ENCODE measurements around the gene YWHAB.
"Not testable (repeated sequence)": the region's sequence is repeated elsewhere in the genome, so short reads cannot be mapped to it uniquely, and the experiment has no call there.

Gene YWHAB

GRCh38 chr20:44856856-44857448, 28.6 kb upstream of the YWHAB start:
- DNase-seq (ENCODE audit: insufficient read length, low spot score) = no peak
- no peak for FAIRE-seq
- no peak for TF ChIP-seq POLR2A (IDR thresholded peaks at IDR 0.05; ENCODE audit: low read depth, low read length)

- no peak for DNase-seq (ENCODE audit: insufficient read length, low spot score)
- no peak for TF ChIP-seq POLR2A (IDR thresholded peaks at IDR 0.05; ENCODE audit: low read depth, low read length)
- FAIRE-seq = no peak
Measured at GRCh38 chr20:44858606-44859360, 26.7 kb upstream of the YWHAB start.

DNA sequence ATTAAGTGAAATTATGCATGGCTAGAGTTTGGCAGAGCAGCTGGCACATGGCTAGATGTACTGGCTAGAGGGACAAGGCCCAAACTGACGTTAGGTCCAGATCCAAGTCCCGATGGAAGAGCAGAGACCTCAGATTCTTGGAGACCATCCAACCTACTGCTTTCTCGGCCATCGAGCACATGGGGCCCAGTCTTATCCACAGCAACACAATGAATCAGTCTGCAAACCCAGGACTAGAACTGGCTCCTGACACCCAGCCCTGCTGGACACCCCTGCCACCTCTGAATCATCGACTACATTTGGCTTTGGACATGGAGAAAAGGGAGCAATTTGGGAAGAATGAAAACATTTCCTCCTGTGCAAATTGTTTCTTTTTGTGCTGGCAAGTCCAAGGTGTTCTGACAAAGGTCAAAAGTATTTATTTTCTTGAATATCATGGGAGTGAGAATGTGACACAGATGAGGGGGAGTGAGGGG, 23.9 kb upstream of the YWHAB start:
- FAIRE-seq (peak; percentile 58), DNase-seq (ENCODE audit: insufficient read length, low spot score) (peak; percentile 81)
- no peak for TF ChIP-seq POLR2A (IDR thresholded peaks at IDR 0.05; ENCODE audit: low read depth, low read length)

DNA sequence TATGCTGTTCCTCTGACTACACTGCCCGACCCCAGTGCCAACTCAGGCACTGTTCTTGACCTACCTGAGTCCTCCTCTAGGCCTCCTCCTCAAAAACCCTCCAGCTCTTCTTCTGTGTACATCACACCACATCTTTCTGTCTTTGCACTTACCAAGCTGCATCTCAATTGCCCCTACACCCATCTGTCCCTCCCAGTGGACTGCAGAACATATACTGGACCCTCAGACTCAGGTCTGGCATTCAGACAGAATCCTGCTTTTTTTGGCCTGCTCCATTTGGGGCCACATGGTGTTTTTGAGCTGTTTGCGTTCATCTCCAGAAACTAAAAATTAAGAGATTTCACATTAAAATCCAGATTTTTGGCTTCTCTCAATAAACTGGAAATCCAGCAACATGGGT, 23.2 kb upstream of the YWHAB start:
- FAIRE-seq = no peak
- no peak for TF ChIP-seq POLR2A (IDR thresholded peaks at IDR 0.05; ENCODE audit: low read depth, low read length)
- no peak for DNase-seq (ENCODE audit: insufficient read length, low spot score)

DNA sequence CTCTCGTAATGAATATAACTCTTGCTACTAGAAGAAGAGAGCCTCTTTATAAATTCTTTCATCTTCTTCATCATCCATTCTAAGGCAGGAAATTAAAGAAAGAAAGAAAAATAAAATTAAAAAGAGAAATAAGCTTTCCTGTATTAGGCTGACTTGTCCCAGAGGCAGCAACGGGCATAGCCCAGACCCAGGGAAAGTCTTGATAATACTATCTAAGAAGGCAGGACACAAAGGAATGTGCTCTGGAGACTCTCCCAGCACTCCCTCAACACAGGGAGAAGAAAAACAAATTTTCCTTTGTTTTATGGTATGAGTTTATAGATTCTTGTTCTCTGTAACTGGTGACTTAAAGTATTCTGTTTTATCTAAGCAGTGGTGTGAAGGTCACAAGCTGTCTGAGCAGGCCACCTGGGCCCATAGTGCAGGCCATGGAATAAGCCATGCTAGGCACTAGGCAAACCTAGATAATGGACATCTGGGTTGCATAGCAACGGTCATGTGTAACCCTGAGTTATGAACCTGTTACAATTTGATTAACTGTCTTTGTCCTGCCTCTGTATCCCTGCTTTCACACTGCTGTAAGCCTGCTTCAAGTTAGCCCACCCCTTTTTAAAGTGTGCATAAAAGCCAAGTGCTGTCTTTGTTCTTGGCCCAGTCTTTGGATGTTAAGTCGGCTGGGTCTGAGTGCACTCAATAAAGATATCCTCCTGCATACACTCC, 22.0 kb upstream of the YWHAB start:
- not testable (repeated sequence) for DNase-seq (ENCODE audit: insufficient read length, low spot score); FAIRE-seq

DNA sequence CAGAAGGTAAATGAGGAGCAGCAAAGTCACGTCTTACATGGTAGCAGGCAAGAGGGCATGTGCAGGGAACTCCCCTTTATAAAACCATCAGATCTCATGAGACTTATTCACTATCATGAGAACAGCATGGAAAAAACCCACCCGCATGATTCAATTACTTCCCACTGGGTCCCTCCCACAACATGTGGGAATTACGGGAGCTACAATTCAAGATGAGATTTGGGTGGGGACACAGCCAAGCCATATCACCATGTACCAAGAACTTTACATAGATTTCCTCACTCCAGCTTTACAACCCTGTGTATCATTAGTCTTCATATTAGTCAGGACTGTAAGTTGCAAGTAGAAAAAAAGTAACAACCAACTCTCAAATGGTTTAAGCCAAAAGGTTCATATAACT, 21.0 kb upstream of the YWHAB start:
- FAIRE-seq; DNase-seq (ENCODE audit: insufficient read length, low spot score): not testable (repeated sequence)

DNA sequence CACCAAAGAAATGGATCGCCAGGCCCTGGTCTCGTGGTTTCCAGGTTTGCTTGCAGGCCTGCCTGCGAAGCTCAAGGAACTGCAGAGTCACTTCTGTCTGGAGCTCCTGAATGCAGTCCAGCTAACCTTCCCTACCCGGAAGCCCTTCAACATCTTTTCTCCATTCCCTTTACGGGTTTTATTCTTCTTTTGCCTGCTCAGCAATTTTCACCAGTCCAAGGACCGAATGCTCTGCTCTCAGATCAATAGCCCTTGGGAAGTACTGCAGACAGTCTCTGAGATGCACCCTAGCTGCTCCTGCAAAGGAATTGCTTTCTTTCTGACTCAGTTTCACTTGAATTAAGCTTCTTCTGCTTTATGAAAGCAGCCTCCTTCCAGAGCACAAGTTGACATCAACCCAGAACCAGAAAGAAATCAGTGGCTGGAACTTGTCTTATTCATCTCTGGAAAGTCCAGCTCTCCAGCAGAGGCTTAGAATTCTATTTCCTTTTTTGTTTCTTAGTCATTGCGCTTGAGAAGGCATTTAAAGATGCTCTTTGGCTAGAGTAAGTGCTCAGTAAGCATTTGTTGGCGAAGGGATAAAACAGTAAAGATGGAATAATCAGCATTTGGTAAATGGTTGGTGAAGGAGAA, 18.7 kb upstream of the YWHAB start:
- FAIRE-seq (no peak), DNase-seq (ENCODE audit: insufficient read length, low spot score) (no peak)
- no peak for TF ChIP-seq POLR2A (IDR thresholded peaks at IDR 0.05; ENCODE audit: low read depth, low read length)

DNA sequence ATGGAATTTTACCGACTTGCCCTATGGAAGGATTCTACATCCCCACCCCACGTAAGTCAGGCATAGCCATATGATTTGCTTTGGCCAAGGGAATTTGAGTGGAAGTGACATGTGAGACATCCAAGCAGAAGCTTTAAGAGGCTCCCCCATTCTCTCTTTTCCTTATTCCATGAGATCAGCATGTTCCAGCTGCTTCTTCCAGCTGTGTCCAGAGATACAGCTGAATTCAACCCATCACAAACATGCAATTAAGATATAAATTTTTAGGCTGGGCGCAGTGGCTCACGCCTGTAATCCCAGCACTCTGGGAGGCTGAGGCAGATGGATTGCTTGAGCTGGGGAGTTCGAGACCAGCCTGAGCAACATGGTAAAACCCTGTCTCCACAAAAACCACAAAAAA, 16.0 kb upstream of the YWHAB start:
- no peak for DNase-seq (ENCODE audit: insufficient read length, low spot score)
- no peak for TF ChIP-seq POLR2A (IDR thresholded peaks at IDR 0.05; ENCODE audit: low read depth, low read length)
- no peak for FAIRE-seq

DNA sequence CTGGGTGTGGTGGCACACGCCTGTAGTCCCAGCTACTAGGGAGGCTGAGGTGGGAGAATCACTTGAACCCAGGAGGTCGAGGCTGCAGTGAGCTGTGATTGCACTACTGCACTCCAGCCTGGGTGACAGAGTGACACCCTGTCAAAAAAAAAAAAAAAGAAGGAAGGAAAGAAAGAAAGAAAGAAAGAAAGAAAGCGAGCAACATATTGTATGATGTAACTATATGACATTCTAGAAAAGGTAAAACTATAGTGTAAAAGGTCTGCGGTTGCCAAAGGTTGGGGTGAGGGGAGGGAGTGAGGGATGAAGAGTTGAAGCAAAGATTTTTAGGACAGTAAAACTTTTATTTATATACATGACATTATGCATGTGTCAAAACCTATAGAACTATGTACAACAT, 3.1 kb upstream of the YWHAB start:
- FAIRE-seq; DNase-seq (ENCODE audit: insufficient read length, low spot score): not testable (repeated sequence)

DNA sequence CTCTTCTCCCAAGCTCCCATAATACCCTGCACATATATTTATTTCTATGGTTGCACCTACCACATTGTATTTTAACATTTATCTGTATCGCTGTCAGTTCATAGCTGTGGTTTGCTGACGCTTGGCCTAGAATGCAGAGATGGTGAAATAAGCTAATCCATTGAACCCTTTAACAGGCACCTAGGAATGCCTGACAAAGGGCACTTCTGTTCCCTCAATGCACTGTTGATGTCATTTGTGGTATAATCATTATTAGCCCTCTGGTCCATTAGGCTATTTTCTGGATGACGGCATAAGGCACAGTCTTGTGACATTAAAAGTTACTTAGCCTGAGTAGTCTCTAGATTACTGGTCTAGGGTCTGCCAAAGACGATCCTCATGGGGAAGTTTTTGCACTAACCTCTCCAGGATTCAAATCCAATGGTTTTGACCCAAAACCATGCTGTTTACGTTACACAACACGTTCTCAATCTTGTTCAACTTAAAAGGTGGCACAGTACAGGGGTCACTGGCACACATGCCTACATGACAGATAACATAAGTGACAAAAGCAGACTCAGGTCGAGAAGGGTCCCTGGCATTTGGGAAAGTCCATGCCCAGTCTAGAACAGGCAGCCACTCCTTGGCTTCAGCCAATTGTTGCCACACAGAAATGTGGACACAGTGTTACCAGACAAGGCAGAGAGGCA, 2.1 kb upstream of the YWHAB start:
- DNase-seq (ENCODE audit: insufficient read length, low spot score) = no peak
- no peak for FAIRE-seq
- TF ChIP-seq POLR2A (IDR thresholded peaks at IDR 0.05; ENCODE audit: low read depth, low read length) = no peak

DNA sequence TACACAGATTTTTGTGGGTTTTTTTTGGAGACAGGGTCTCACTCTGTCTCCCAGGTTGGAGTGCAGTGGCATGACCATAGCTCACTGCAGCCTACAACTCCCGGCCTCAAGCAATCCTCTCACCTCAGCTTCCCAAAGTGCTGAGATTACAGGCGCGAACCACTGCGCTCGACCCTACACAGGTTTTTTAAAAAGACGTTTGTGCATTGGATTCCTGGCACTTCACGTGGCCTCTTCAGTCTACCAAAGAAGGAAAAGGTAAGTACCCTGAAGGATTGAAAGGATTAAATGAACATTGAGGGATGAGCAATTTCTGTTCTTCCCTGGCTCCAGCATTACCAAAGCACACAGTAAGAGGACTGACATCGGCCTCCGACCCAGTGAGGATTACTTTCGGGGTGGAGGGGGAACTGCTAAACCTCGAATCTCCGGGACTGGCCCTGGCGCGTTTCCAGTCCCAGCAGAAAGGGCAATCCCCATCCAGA, 556 bp upstream of the YWHAB start:
- no peak for TF ChIP-seq POLR2A (IDR thresholded peaks at IDR 0.05; ENCODE audit: low read depth, low read length)
- no peak for FAIRE-seq
- DNase-seq (ENCODE audit: insufficient read length, low spot score) = no peak

DNA sequence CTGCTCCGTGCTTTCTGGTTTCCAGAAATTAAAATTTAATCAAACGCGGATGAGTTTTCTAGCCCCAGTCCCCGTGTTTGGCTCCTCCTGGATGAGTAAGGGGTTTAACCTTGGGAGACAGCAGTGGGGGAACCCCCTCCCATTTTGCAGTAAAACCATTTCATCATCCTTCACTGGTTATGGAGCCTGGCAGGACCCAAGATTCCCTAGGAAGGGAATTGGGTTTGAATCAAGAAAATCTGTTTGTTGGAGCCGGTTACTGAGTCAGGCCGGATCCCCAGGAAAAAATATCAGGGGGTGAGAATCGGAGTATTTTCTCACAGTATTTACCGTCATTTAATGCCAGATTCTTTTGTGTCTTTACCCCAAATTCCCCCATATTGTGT, 754 bp downstream of the YWHAB start:
- DNase-seq (ENCODE audit: insufficient read length, low spot score) (no peak), FAIRE-seq (no peak)
- TF ChIP-seq POLR2A (IDR thresholded peaks at IDR 0.05; ENCODE audit: low read depth, low read length) = no peak

GRCh38 chr20:44886828-44887227, 1.3 kb downstream of the YWHAB start:
- TF ChIP-seq POLR2A (IDR thresholded peaks at IDR 0.05; ENCODE audit: low read depth, low read length) = no peak
- FAIRE-seq = no peak

DNA sequence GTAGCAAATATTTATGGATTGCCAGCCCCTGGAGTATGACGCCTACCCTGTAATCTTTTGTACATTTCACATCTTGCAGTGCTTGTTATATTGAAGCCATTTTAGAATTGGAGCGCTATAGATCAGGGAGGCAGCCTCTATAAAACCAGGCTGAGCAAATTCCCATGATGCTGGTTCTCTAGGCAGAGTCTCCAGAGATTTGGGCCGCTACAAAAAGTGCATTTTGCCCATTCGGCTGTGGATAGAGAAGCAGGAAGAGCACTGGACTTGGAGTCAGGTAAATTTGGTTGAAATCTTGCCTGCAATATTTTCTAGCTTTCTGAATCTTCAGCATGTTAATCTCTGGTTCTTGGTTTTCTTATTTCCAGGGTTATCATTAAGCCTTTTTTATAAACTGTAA, 2.0 kb downstream of the YWHAB start:
- no peak for FAIRE-seq
- no peak for DNase-seq (ENCODE audit: insufficient read length, low spot score)
- TF ChIP-seq POLR2A (IDR thresholded peaks at IDR 0.05; ENCODE audit: low read depth, low read length) = no peak

More at GRCh38 chr20:44886828-44887227, 1.3 kb downstream of the YWHAB start:
- no peak for DNase-seq (ENCODE audit: insufficient read length, low spot score)

Data from H54 (cell line).